GM21367 (cell line): Measurements from ENCODE around the gene SEC61A1.

Experiments
- ATAC-seq: cut with Tn5 transposase; IDR thresholded peaks from one replicate; pipeline ENCODE4 v1.9.1; 2021; ENCODE audit not compliant: unreplicated experiment

The SEC61A1 gene

GRCh38 chr3:128051837-128052594 lies at the start of gene SEC61A1:
Gene SEC61A1 (plus strand): TSS chr3:128052437. CDS start chr3:128052553, 116 bp downstream.
- peak; percentile 84 for ATAC-seq

GRCh38 chr3:128004661-128005060 lies 47.6 kb upstream of the SEC61A1 start:
- no peak for ATAC-seq

- ATAC-seq: no peak
Measured at GRCh38 chr3:128006061-128007032, 45.9 kb upstream of the SEC61A1 start.

GRCh38 chr3:128007033-128007424 lies 45.2 kb upstream of the SEC61A1 start:
- ATAC-seq: no peak

GRCh38 chr3:128009952-128010846 lies 42.0 kb upstream of the SEC61A1 start:
- no peak for ATAC-seq

- ATAC-seq: no peak
Measured at GRCh38 chr3:128011140-128011539, 41.1 kb upstream of the SEC61A1 start.

- ATAC-seq: no peak
Measured at GRCh38 chr3:128012050-128012449, 40.2 kb upstream of the SEC61A1 start.

GRCh38 chr3:128014548-128014947 lies 37.7 kb upstream of the SEC61A1 start:
- ATAC-seq: no peak

- ATAC-seq: no peak
Measured at GRCh38 chr3:128016502-128016901, 35.7 kb upstream of the SEC61A1 start.

- ATAC-seq: no peak
Measured at GRCh38 chr3:128021768-128022372, 30.4 kb upstream of the SEC61A1 start.

- ATAC-seq: no peak
Measured at GRCh38 chr3:128033102-128033501, 19.1 kb upstream of the SEC61A1 start.

GRCh38 chr3:128036119-128036518 lies 16.1 kb upstream of the SEC61A1 start:
- no peak for ATAC-seq

GRCh38 chr3:128040041-128040440 lies 12.2 kb upstream of the SEC61A1 start:
- ATAC-seq: no peak

GRCh38 chr3:128040660-128041059 lies 11.6 kb upstream of the SEC61A1 start:
- no peak for ATAC-seq

GRCh38 chr3:128041344-128041743 lies 10.9 kb upstream of the SEC61A1 start:
- ATAC-seq: no peak

- no peak for ATAC-seq
Measured at GRCh38 chr3:128050597-128050996, 1.6 kb upstream of the SEC61A1 start.

- peak; percentile 6 for ATAC-seq
Measured at GRCh38 chr3:128051459-128051836, 789 bp upstream of the SEC61A1 start.

- no peak for ATAC-seq
Measured at GRCh38 chr3:128052595-128053351, 536 bp downstream of the SEC61A1 start.

- no peak for ATAC-seq
Measured at GRCh38 chr3:128053614-128054013, 1.4 kb downstream of the SEC61A1 start.

- ATAC-seq: no peak
Measured at GRCh38 chr3:128054367-128054766, 2.1 kb downstream of the SEC61A1 start.
